ENCODE measurements around the gene GPR39. TPM values are rescaled to one million over a fixed set of nuclear protein-coding genes. Genes with fewer than 3 reads are reported as not detected.
A peak's percentile ranks its signal among the peaks of the same experiment; 100 is the strongest.

The GPR39 gene
- total RNA-seq (under 1 TPM; 0.23 to 0.42 TPM), polyA plus RNA-seq (not detected)
- long read RNA-seq, donor 1: 0 reads
- long read RNA-seq, donor 2, partial matches to known transcripts: 0 of 1 reads
- long read RNA-seq, donor 2, other reads (novel, unspliced or antisense): 1 of 1 reads

GRCh38 chr2:132416723-132417395, at the start of gene GPR39:
Gene GPR39 (plus strand): TSS chr2:132416805.
- no peak within 1 kb of the TSS for H3K27ac ChIP-seq (ENCODE audit: low read depth in 1 of 2, low read length in 2 of 2)
- WGBS, 2 donors: 48 to 51% methylated on average over 23 of the region's 23 CpGs

GRCh38 chr2:132368191-132368590, 48.4 kb upstream of the GPR39 start:
- ATAC-seq (ENCODE audit: low FRiP score) (no peak), DNase-seq (no peak)
- Histone ChIP-seq H3K27me3 (ENCODE audit: control insufficient read depth in 1 of 2, insufficient read depth in 2 of 2, low read length in 1 of 2) (peaks cover 0 to 3% of the 10 kb centered on the region in 2 donors), H3K36me3 (ENCODE audit: control insufficient read depth in 1 of 2, insufficient read depth in 2 of 2, low read length in 1 of 2) (no peaks in the 10 kb centered on the region), H3K4me3 (ENCODE audit: low read length in 2 of 2) (no peak overlapping the region), H3K27ac (ENCODE audit: low read depth in 1 of 2, low read length in 2 of 2) (no peak overlapping the region), H3K4me1 (ENCODE audit: control insufficient read depth in 1 of 2, insufficient read depth in 2 of 2, low read length in 2 of 2) (no peaks in the 10 kb centered on the region), H3K9me3 (ENCODE audit: control insufficient read depth, low read length) (peaks cover 3% of the 10 kb centered on the region)
- intact Hi-C loops (cut with DNase I): no loop called here
- WGBS, 2 donors: 26 to 27% methylated on average over 2 of the region's 2 CpGs

More at GRCh38 chr2:132416723-132417395, at the start of gene GPR39:
- ATAC-seq (ENCODE audit: low FRiP score): peak; percentile 54
- H3K36me3 ChIP-seq (ENCODE audit: control insufficient read depth in 1 of 2, insufficient read depth in 2 of 2, low read length in 1 of 2): no peaks in the 10 kb centered on the region
- peak within 1 kb of the TSS; percentile 16 to 20 for H3K4me3 ChIP-seq (ENCODE audit: low read length in 2 of 2)
- no peaks in the 10 kb centered on the region for H3K27me3 ChIP-seq (ENCODE audit: control insufficient read depth in 1 of 2, insufficient read depth in 2 of 2, low read length in 1 of 2)
- intact Hi-C loops (cut with DNase I): no loop called here
- no peaks in the 10 kb centered on the region for H3K4me1 ChIP-seq (ENCODE audit: control insufficient read depth in 1 of 2, insufficient read depth in 2 of 2, low read length in 2 of 2)
- H3K9me3 ChIP-seq (ENCODE audit: control insufficient read depth, low read length): no peaks in the 10 kb centered on the region
- no peak for DNase-seq

GRCh38 chr2:132372276-132372675, 44.3 kb upstream of the GPR39 start:
- H3K4me1 ChIP-seq (ENCODE audit: control insufficient read depth in 1 of 2, insufficient read depth in 2 of 2, low read length in 2 of 2): no peaks in the 10 kb centered on the region
- H3K27ac ChIP-seq (ENCODE audit: low read depth in 1 of 2, low read length in 2 of 2): no peak overlapping the region
- no peak for ATAC-seq (ENCODE audit: low FRiP score)
- DNase-seq: no peak
- WGBS, 2 donors: 92 to 93% methylated on average over 3 of the region's 3 CpGs
- H3K9me3 ChIP-seq (ENCODE audit: control insufficient read depth, low read length): no peaks in the 10 kb centered on the region
- H3K36me3 ChIP-seq (ENCODE audit: control insufficient read depth in 1 of 2, insufficient read depth in 2 of 2, low read length in 1 of 2): no peaks in the 10 kb centered on the region
- no peak overlapping the region for H3K4me3 ChIP-seq (ENCODE audit: low read length in 2 of 2)
- no peaks in the 10 kb centered on the region for H3K27me3 ChIP-seq (ENCODE audit: control insufficient read depth in 1 of 2, insufficient read depth in 2 of 2, low read length in 1 of 2)
- intact Hi-C loops (cut with DNase I): no loop called here

- no peaks in the 10 kb centered on the region for H3K36me3 ChIP-seq (ENCODE audit: control insufficient read depth in 1 of 2, insufficient read depth in 2 of 2, low read length in 1 of 2)
- no peak overlapping the region for H3K4me3 ChIP-seq (ENCODE audit: low read length in 2 of 2)
- H3K27me3 ChIP-seq (ENCODE audit: control insufficient read depth in 1 of 2, insufficient read depth in 2 of 2, low read length in 1 of 2): no peaks in the 10 kb centered on the region
- H3K9me3 ChIP-seq (ENCODE audit: control insufficient read depth, low read length): no peaks in the 10 kb centered on the region
- WGBS, 2 donors: 32 to 39% methylated on average over 5 of the region's 5 CpGs
- no peak for ATAC-seq (ENCODE audit: low FRiP score)
- no peaks in the 10 kb centered on the region for H3K4me1 ChIP-seq (ENCODE audit: control insufficient read depth in 1 of 2, insufficient read depth in 2 of 2, low read length in 2 of 2)
- intact Hi-C loops (cut with DNase I): no loop called here
- DNase-seq: no peak
- no peak overlapping the region for H3K27ac ChIP-seq (ENCODE audit: low read depth in 1 of 2, low read length in 2 of 2)
Observed at GRCh38 chr2:132373391-132374135, 43.0 kb upstream of the GPR39 start.

GRCh38 chr2:132374151-132374550, 42.5 kb upstream of the GPR39 start:
- DNase-seq (no peak), ATAC-seq (ENCODE audit: low FRiP score) (no peak)
- Histone ChIP-seq H3K4me1 (ENCODE audit: control insufficient read depth in 1 of 2, insufficient read depth in 2 of 2, low read length in 2 of 2) (no peaks in the 10 kb centered on the region), H3K4me3 (ENCODE audit: low read length in 2 of 2) (no peak overlapping the region), H3K27ac (ENCODE audit: low read depth in 1 of 2, low read length in 2 of 2) (no peak overlapping the region), H3K27me3 (ENCODE audit: control insufficient read depth in 1 of 2, insufficient read depth in 2 of 2, low read length in 1 of 2) (no peaks in the 10 kb centered on the region), H3K36me3 (ENCODE audit: control insufficient read depth in 1 of 2, insufficient read depth in 2 of 2, low read length in 1 of 2) (no peaks in the 10 kb centered on the region), H3K9me3 (ENCODE audit: control insufficient read depth, low read length) (no peaks in the 10 kb centered on the region)
- intact Hi-C loops (cut with DNase I): no loop called here

- Histone ChIP-seq H3K36me3 (ENCODE audit: control insufficient read depth in 1 of 2, insufficient read depth in 2 of 2, low read length in 1 of 2) (no peaks in the 10 kb centered on the region), H3K4me1 (ENCODE audit: control insufficient read depth in 1 of 2, insufficient read depth in 2 of 2, low read length in 2 of 2) (no peaks in the 10 kb centered on the region), H3K27me3 (ENCODE audit: control insufficient read depth in 1 of 2, insufficient read depth in 2 of 2, low read length in 1 of 2) (no peaks in the 10 kb centered on the region), H3K27ac (ENCODE audit: low read depth in 1 of 2, low read length in 2 of 2) (no peak overlapping the region), H3K9me3 (ENCODE audit: control insufficient read depth, low read length) (no peaks in the 10 kb centered on the region), H3K4me3 (ENCODE audit: low read length in 2 of 2) (no peak overlapping the region)
- ATAC-seq (ENCODE audit: low FRiP score) (peak; percentile 76), DNase-seq (no peak)
- WGBS, 2 donors: 68 to 73% methylated on average over 2 of the region's 2 CpGs
- intact Hi-C loops (cut with DNase I): no loop called here
Observed at GRCh38 chr2:132374551-132374950, 42.1 kb upstream of the GPR39 start.

- no peaks in the 10 kb centered on the region for H3K27me3 ChIP-seq (ENCODE audit: control insufficient read depth in 1 of 2, insufficient read depth in 2 of 2, low read length in 1 of 2)
- DNase-seq: peak in 1 of 2 donors; percentile 51
- no peak overlapping the region for H3K27ac ChIP-seq (ENCODE audit: low read depth in 1 of 2, low read length in 2 of 2)
- H3K36me3 ChIP-seq (ENCODE audit: control insufficient read depth in 1 of 2, insufficient read depth in 2 of 2, low read length in 1 of 2): no peaks in the 10 kb centered on the region
- H3K9me3 ChIP-seq (ENCODE audit: control insufficient read depth, low read length): no peaks in the 10 kb centered on the region
- 43 to 54% methylated on average over 1 of the region's 1 CpG for WGBS, 2 donors
- no peaks in the 10 kb centered on the region for H3K4me1 ChIP-seq (ENCODE audit: control insufficient read depth in 1 of 2, insufficient read depth in 2 of 2, low read length in 2 of 2)
- H3K4me3 ChIP-seq (ENCODE audit: low read length in 2 of 2): no peak overlapping the region
- ATAC-seq (ENCODE audit: low FRiP score): no peak
- intact Hi-C loops (cut with DNase I): no loop called here
Observed at GRCh38 chr2:132374961-132375360, 41.6 kb upstream of the GPR39 start.

- intact Hi-C loops (cut with DNase I): no loop called here
- Histone ChIP-seq H3K27ac (ENCODE audit: low read depth in 1 of 2, low read length in 2 of 2) (no peak overlapping the region), H3K4me1 (ENCODE audit: control insufficient read depth in 1 of 2, insufficient read depth in 2 of 2, low read length in 2 of 2) (no peaks in the 10 kb centered on the region), H3K9me3 (ENCODE audit: control insufficient read depth, low read length) (peaks cover 1% of the 10 kb centered on the region), H3K36me3 (ENCODE audit: control insufficient read depth in 1 of 2, insufficient read depth in 2 of 2, low read length in 1 of 2) (no peaks in the 10 kb centered on the region), H3K27me3 (ENCODE audit: control insufficient read depth in 1 of 2, insufficient read depth in 2 of 2, low read length in 1 of 2) (no peaks in the 10 kb centered on the region), H3K4me3 (ENCODE audit: low read length in 2 of 2) (no peak overlapping the region)
- ATAC-seq (ENCODE audit: low FRiP score) (no peak), DNase-seq (no peak)
- 64 to 85% methylated on average over 4 of the region's 4 CpGs for WGBS, 2 donors
Observed at GRCh38 chr2:132381376-132381775, 35.2 kb upstream of the GPR39 start.

GRCh38 chr2:132383956-132384355, 32.6 kb upstream of the GPR39 start:
- no peak overlapping the region for H3K4me3 ChIP-seq (ENCODE audit: low read length in 2 of 2)
- no peaks in the 10 kb centered on the region for H3K36me3 ChIP-seq (ENCODE audit: control insufficient read depth in 1 of 2, insufficient read depth in 2 of 2, low read length in 1 of 2)
- no peaks in the 10 kb centered on the region for H3K27me3 ChIP-seq (ENCODE audit: control insufficient read depth in 1 of 2, insufficient read depth in 2 of 2, low read length in 1 of 2)
- intact Hi-C loops (cut with DNase I): no loop called here
- peaks cover 6% of the 10 kb centered on the region for H3K9me3 ChIP-seq (ENCODE audit: control insufficient read depth, low read length)
- no peak for ATAC-seq (ENCODE audit: low FRiP score)
- WGBS, 2 donors: 50 to 55% methylated on average over 8 of the region's 8 CpGs
- H3K27ac ChIP-seq (ENCODE audit: low read depth in 1 of 2, low read length in 2 of 2): no peak overlapping the region
- DNase-seq: no peak
- no peaks in the 10 kb centered on the region for H3K4me1 ChIP-seq (ENCODE audit: control insufficient read depth in 1 of 2, insufficient read depth in 2 of 2, low read length in 2 of 2)

Data from aorta (tissue), 5 donors.